MCF 10A (cell line): ENCODE measurements around the gene SETMAR. TPM values are rescaled to one million over a fixed set of nuclear protein-coding genes. Genes with fewer than 3 reads are reported as not detected.

ENCODE experiments used
- BruUV-seq: library from RNA; stranded (reverse); fragments of 400-500 nt; replicated peaks from 2 replicates; lab custom pipeline; 2021; lab: Mats Ljungman, UMichigan
- CTCF ChIA-PET: fragments of 300-600 bp; sonication (Branson Sonifier 250); formaldehyde crosslinking; extraction: SDS; loops from one replicate; lab custom pipeline; 2021; ENCODE audit warnings: antibody characterized with exemption, inconsistent platforms; lab: Yijun Ruan, JAX
- POLR2A ChIA-PET: fragments of 300-600, 350-650 bp; sonication (Branson Sonifier 250); formaldehyde crosslinking; extraction: SDS; loops from one replicate; lab custom pipeline; 2020; ENCODE audit warnings: antibody characterized with exemption, inconsistent platforms; lab: Yijun Ruan, JAX
- DNase-seq: peaks from one replicate; pipeline ENCODE4 v3.0.0-alpha.2; 2018; ENCODE audit not compliant: unreplicated experiment
- H3K27ac Mint-ChIP-seq: one replicate; pipeline ENCODE4 v1.8.0; 2022; ENCODE audit warnings: mild to moderate bottlenecking, low read depth, mixed read lengths; ENCODE audit not compliant: unreplicated experiment
- H3K27me3 Mint-ChIP-seq: one replicate; pipeline ENCODE4 v1.8.0; 2022; ENCODE audit warnings: mixed read lengths; ENCODE audit not compliant: insufficient read depth, unreplicated experiment
- H3K36me3 Mint-ChIP-seq: one replicate; pipeline ENCODE4 v1.8.0; 2022; ENCODE audit warnings: mild to moderate bottlenecking, moderate library complexity, mixed read lengths; ENCODE audit not compliant: insufficient read depth, unreplicated experiment
- H3K4me1 Mint-ChIP-seq: one replicate; pipeline ENCODE4 v1.8.0; 2022; ENCODE audit warnings: mixed read lengths; ENCODE audit not compliant: insufficient read depth, unreplicated experiment
- H3K4me3 Mint-ChIP-seq: one replicate; pipeline ENCODE4 v1.8.0; 2022; ENCODE audit warnings: mild to moderate bottlenecking, moderate library complexity, mixed read lengths; ENCODE audit not compliant: unreplicated experiment
- H3K9me3 Mint-ChIP-seq: one replicate; pipeline ENCODE4 v1.8.0; 2022; ENCODE audit warnings: mixed read lengths; ENCODE audit not compliant: unreplicated experiment
- CTCF ChIP-seq: fragments of 200-600 bp; IDR thresholded peaks from one replicate; pipeline ENCODE4 v1.8.0; 2022; ENCODE audit warnings: antibody characterized with exemption, mild to moderate bottlenecking; ENCODE audit not compliant: unreplicated experiment
- intact Hi-C: fragments of 100-400 bp; cut with micrococcal nuclease; formaldehyde crosslinking; loops from 2 replicates; pipeline ENCODE4 v1.14.1; 2022
- total RNA-seq: library from RNA; stranded (reverse); gene quantifications from 2 replicates; pipeline ENCODE4 v1.2.3, GENCODE V29; 2022

SETMAR gene
- total RNA-seq, 1 experiment from 2014 or later: 8.3 TPM

- no peak for DNase-seq
- intact Hi-C loops: no loop called here
- no peak for TF ChIP-seq CTCF
- no peaks in the 10 kb centered on the region for H3K36me3 Mint-ChIP-seq
- BruUV-seq: no TSS peak
- ChIA-PET POLR2A (no interaction called here), CTCF (interaction anchor here (0.5 to 20.2 kb wide), 5 partner anchors 15 to 686 kb away, joined by 3 to 288 read pairs (median 8); no protein-coding TSS in a partner anchor)
- H3K27me3 Mint-ChIP-seq: no peaks in the 10 kb centered on the region
- no peak overlapping the region for H3K27ac Mint-ChIP-seq
- H3K4me1 Mint-ChIP-seq: no peaks in the 10 kb centered on the region
- H3K4me3 Mint-ChIP-seq: no peak overlapping the region
- no peaks in the 10 kb centered on the region for H3K9me3 Mint-ChIP-seq
Measured at GRCh38 chr3:4335840-4336562, 32.8 kb downstream of the SETMAR start.

DNA sequence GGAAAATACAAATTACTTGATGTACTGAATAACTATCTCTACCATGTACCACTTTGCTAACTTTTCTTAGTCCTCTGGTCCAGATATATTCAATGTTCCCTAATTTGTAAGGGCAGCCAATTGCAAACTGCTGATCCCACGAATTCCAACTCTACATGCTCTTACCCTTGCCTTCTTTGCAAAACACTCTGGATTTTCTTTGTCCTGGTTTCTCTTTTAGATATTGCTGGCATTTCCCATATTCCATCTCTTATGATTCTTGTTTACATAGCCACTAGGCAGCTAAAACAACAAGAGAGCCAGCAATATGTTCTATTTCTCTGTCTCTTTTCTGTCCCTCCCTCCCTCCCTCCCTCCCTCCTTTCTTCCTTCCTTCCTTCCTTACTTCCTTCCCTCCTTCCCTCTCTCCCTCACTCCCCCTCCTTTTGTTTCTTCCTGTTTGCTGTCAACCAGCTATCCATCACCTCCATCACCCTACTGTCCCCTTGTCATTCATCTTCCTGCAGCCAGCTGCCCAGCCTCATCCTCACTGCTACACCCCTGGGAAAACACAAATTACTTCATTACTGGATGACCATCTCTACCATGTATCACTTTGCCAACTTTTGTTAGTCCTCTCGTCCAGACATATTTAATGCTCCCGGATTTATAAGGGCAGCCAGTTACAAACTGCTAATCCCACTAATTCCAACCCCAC, 33.8 kb downstream of the SETMAR start:
- no peak for DNase-seq
- BruUV-seq: no TSS peak
- Mint-ChIP-seq H3K27ac (no peak overlapping the region), H3K4me1 (no peaks in the 10 kb centered on the region), H3K4me3 (no peak overlapping the region), H3K36me3 (no peaks in the 10 kb centered on the region), H3K27me3 (no peaks in the 10 kb centered on the region), H3K9me3 (no peaks in the 10 kb centered on the region)
- intact Hi-C loops: no loop called here
- ChIA-PET CTCF (interaction anchor here (1.2 to 20.2 kb wide), 3 partner anchors 14 to 294 kb away, joined by 3 to 288 read pairs (median 5); no protein-coding TSS in a partner anchor), POLR2A (no interaction called here)
- TF ChIP-seq CTCF: no peak

- TF ChIP-seq CTCF: no peak
- DNase-seq: no peak
- Mint-ChIP-seq H3K9me3 (no peaks in the 10 kb centered on the region), H3K4me1 (no peaks in the 10 kb centered on the region), H3K27ac (no peak overlapping the region), H3K4me3 (no peak overlapping the region), H3K27me3 (no peaks in the 10 kb centered on the region), H3K36me3 (no peaks in the 10 kb centered on the region)
- CTCF ChIA-PET: interaction anchor here (0.6 to 20.2 kb wide), 4 partner anchors 11 to 292 kb away, joined by 4 to 288 read pairs (median 6); no protein-coding TSS in a partner anchor
- no TSS peak for BruUV-seq
- POLR2A ChIA-PET: no interaction called here
- intact Hi-C loops: no loop called here
Measured at GRCh38 chr3:4338751-4339150, 35.6 kb downstream of the SETMAR start.

GRCh38 chr3:4340077-4340410, 36.9 kb downstream of the SETMAR start:
- CTCF ChIA-PET: interaction anchor here (0.8 to 20.2 kb wide), 5 partner anchors 11 to 291 kb away, joined by 3 to 288 read pairs (median 4); no protein-coding TSS in a partner anchor
- H3K4me3 Mint-ChIP-seq: no peak overlapping the region
- no peaks in the 10 kb centered on the region for H3K27me3 Mint-ChIP-seq
- peaks cover 5% of the 10 kb centered on the region for H3K36me3 Mint-ChIP-seq
- intact Hi-C loops: no loop called here
- no peaks in the 10 kb centered on the region for H3K4me1 Mint-ChIP-seq
- no TSS peak for BruUV-seq
- TF ChIP-seq CTCF: no peak
- DNase-seq: no peak
- H3K27ac Mint-ChIP-seq: no peak overlapping the region
- POLR2A ChIA-PET: no interaction called here
- no peaks in the 10 kb centered on the region for H3K9me3 Mint-ChIP-seq
